GM12878 (cell line): ENCODE data around the gene PNMA6E. TPM values are rescaled to one million over a fixed set of nuclear protein-coding genes. Genes with fewer than 3 reads are reported as not detected.

Source experiments
- ATAC-seq: fragments of 200-7000 bp; cut with Tn5 transposase; 3 replicates; pipeline ENCODE4 v1.9.1; 2020; ENCODE audit warnings: mild to moderate bottlenecking, moderate library complexity
- BruUV-seq: library from RNA; stranded (reverse); fragments of 400-500 nt; replicated peaks from 2 replicates; lab custom pipeline; 2021; lab: Mats Ljungman, UMichigan
- CTCF ChIA-PET: fragments of 300-600 bp; sonication (Branson Sonifier 250); formaldehyde crosslinking; extraction: SDS; loops from one replicate; lab custom pipeline; 2021; ENCODE audit warnings: inconsistent platforms; lab: Yijun Ruan, JAX
- POLR2A ChIA-PET: fragments of 350-600 bp; formaldehyde crosslinking; extraction: SDS; loops from one replicate; lab custom pipeline; 2021; ENCODE audit warnings: inconsistent platforms; lab: Charles Lee
- RAD21 ChIA-PET: fragments of 300-600 bp; sonication (Branson Sonifier 250); formaldehyde crosslinking; loops from one replicate; lab custom pipeline; 2023; ENCODE audit warnings: antibody characterized with exemption; ENCODE audit not compliant: unreplicated experiment; lab: Charles Lee
- SMC1A ChIA-PET: fragments of 300-600 bp; sonication (Branson Sonifier 250); formaldehyde crosslinking; loops from one replicate; lab custom pipeline; 2023; ENCODE audit not compliant: unreplicated experiment, uncharacterized antibody; lab: Charles Lee
- DNase-seq: peaks from one replicate; pipeline ENCODE4 v3.0.0-alpha.2; 2011; ENCODE audit warnings: low read depth, low spot score
- FAIRE-seq: peaks from 3 replicates; lab custom pipeline; 2011; peaks lifted over from hg19 to GRCh38; lab: Jason Lieb, UNC
- H2AFZ ChIP-seq: 2 replicates; pipeline ENCODE4 v1.6.0; 2011; ENCODE audit warnings: low read depth, low read length, control low read depth; ENCODE audit not compliant: control insufficient read depth
- H3K27ac ChIP-seq: 2 replicates; pipeline ENCODE4 v1.5.1; 2011; ENCODE audit warnings: control low read depth; ENCODE audit not compliant: control insufficient read depth, insufficient read depth
- H3K27me3 ChIP-seq, 2 experiments: replicated peaks in 1 of 2; 2 replicates each; pipeline versions ENCODE4 v1.6.0 to v1.6.1; 2011; ENCODE audit warnings: low read length in 1 of 2; ENCODE audit not compliant: control insufficient read depth in 2 of 2, insufficient read depth in 2 of 2
- H3K36me3 ChIP-seq, 2 experiments: 2 replicates each; pipeline ENCODE4 v1.5.1; 2011; ENCODE audit warnings: low read length in 1 of 2; ENCODE audit not compliant: control insufficient read depth in 2 of 2, insufficient read depth in 2 of 2
- H3K4me1 ChIP-seq: 2 replicates; pipeline ENCODE4 v1.6.1; 2011; ENCODE audit warnings: mild to moderate bottlenecking, low read length, moderate library complexity, mixed read lengths; ENCODE audit not compliant: control insufficient read depth, insufficient read depth
- H3K4me2 ChIP-seq: 2 replicates; pipeline ENCODE4 v1.6.0; 2011; ENCODE audit warnings: control low read depth; ENCODE audit not compliant: control insufficient read depth, insufficient read depth
- H3K4me3 ChIP-seq: fragments of 200-600 bp; sonication (generic); 2 replicates; pipeline ENCODE4 v1.5.1; 2016
- H3K79me2 ChIP-seq: 2 replicates; pipeline ENCODE4 v1.6.0; 2011; ENCODE audit warnings: low read length; ENCODE audit not compliant: control insufficient read depth, insufficient read depth
- H3K9ac ChIP-seq: 2 replicates; pipeline ENCODE4 v1.8.0; 2011; ENCODE audit warnings: low read length, control low read depth, mixed read lengths; ENCODE audit not compliant: control insufficient read depth, insufficient read depth
- H3K9me3 ChIP-seq: replicated peaks from 3 replicates; pipeline ENCODE4 v1.5.1; 2011; ENCODE audit warnings: mild to moderate bottlenecking, low read length; ENCODE audit not compliant: control insufficient read depth, insufficient read depth
- H4K20me1 ChIP-seq: 2 replicates; pipeline ENCODE4 v1.6.0; 2011; ENCODE audit not compliant: control insufficient read depth, insufficient read depth
- EED ChIP-seq: sonication (generic); IDR thresholded peaks from 2 replicates; pipeline ENCODE4 v1.6.1; 2016; ENCODE audit warnings: antibody characterized with exemption, low read depth
- EP300 ChIP-seq, 2 experiments: fragments of 150-350 bp in 1 of 2; IDR thresholded peaks; 2 replicates each; pipeline ENCODE4 v1.6.1; 2011 to 2012; ENCODE audit warnings: low read depth in 2 of 2, low read length in 2 of 2, borderline replicate concordance in 1 of 2, improper control_type of control experiment in 1 of 2, inconsistent platforms in 1 of 2; ENCODE audit not compliant: control insufficient read depth in 1 of 2
- HSF1 ChIP-seq: fragments of 150-350 bp; IDR thresholded peaks from 2 replicates; pipeline ENCODE4 v1.6.1; 2014; ENCODE audit warnings: mild to moderate bottlenecking, low read depth, low read length
- JUNB ChIP-seq: IDR thresholded peaks from 2 replicates; pipeline ENCODE4 v1.6.1; 2016; ENCODE audit warnings: antibody characterized with exemption, mild to moderate bottlenecking
- LARP7 ChIP-seq: fragments of 450-650 bp; IDR thresholded peaks from 2 replicates; pipeline ENCODE4 v1.6.1; 2017; ENCODE audit warnings: mild to moderate bottlenecking
- MAX ChIP-seq: IDR thresholded peaks from 2 replicates; pipeline ENCODE4 v1.6.1; 2012; ENCODE audit warnings: low read depth, low read length, improper control_type of control experiment
- MXI1 ChIP-seq: fragments of 150-350 bp; IDR thresholded peaks from 2 replicates; pipeline ENCODE4 v1.6.1; 2011; ENCODE audit warnings: low read depth, mild to moderate bottlenecking, inconsistent platforms, low read length, improper control_type of control experiment
- NBN ChIP-seq: fragments of 450-650 bp; IDR thresholded peaks from 2 replicates; pipeline ENCODE4 v1.6.1; 2016
- NR2F1 ChIP-seq: fragments of 450-650 bp; conservative IDR thresholded peaks from 2 replicates; pipeline ENCODE4 v1.6.1; 2017; ENCODE audit warnings: mild to moderate bottlenecking
- PAX8 ChIP-seq: fragments of 450-650 bp; IDR thresholded peaks from 2 replicates; pipeline ENCODE4 v1.6.1; 2017; ENCODE audit warnings: mild to moderate bottlenecking, moderate library complexity
- POLR2A ChIP-seq: IDR thresholded peaks from 2 replicates; pipeline ENCODE4 v1.6.1; 2011; ENCODE audit warnings: low read depth, mild to moderate bottlenecking, low read length
- RAD21 ChIP-seq: IDR thresholded peaks from 2 replicates; pipeline ENCODE4 v1.6.1; 2011; ENCODE audit warnings: mild to moderate bottlenecking, low read depth, low read length, moderate library complexity; ENCODE audit not compliant: insufficient read depth
- RFX5 ChIP-seq: IDR thresholded peaks from 2 replicates; pipeline ENCODE4 v1.6.1; 2011; ENCODE audit warnings: low read depth, low read length, improper control_type of control experiment
- SPI1 ChIP-seq: IDR thresholded peaks from 2 replicates; pipeline ENCODE4 v1.6.1; 2011; ENCODE audit warnings: low read depth, mild to moderate bottlenecking, low read length, moderate library complexity, borderline replicate concordance; ENCODE audit not compliant: insufficient read depth
- TAF1 ChIP-seq: IDR thresholded peaks from 2 replicates; pipeline ENCODE4 v1.6.1; 2011; ENCODE audit warnings: mild to moderate bottlenecking, low read depth, low read length, borderline replicate concordance
- ZNF207 ChIP-seq: fragments of 450-650 bp; IDR thresholded peaks from 2 replicates; pipeline ENCODE4 v1.6.1; 2014; ENCODE audit warnings: antibody characterized with exemption, mild to moderate bottlenecking, borderline replicate concordance
- ZNF274 ChIP-seq: IDR thresholded peaks from one replicate; pipeline ENCODE4 v1.8.0; 2011; ENCODE audit not compliant: insufficient read length, insufficient read depth
- ZNF622 ChIP-seq: fragments of 450-650 bp; IDR thresholded peaks from 2 replicates; pipeline ENCODE4 v1.6.1; 2017; ENCODE audit warnings: mild to moderate bottlenecking, inconsistent platforms
- WGBS: methylation state at CpG from one replicate; pipeline ENCODE4 v1.1.6; 2016; ENCODE audit warnings: low lambda C conversion rate; ENCODE audit not compliant: insufficient replicate concordance, insufficient coverage; ENCODE audit errors: missing lambda C conversion rate; 5-methylcytosine and 5-hydroxymethylcytosine counted together
- in situ Hi-C: fragments of 300-500 bp; cut with MboI; formaldehyde crosslinking; loops from 9 replicates; pipeline ENCODE4 v1.14.3; 2018; ENCODE audit warnings: mixed read lengths
- intact Hi-C: fragments of 100-400 bp; cut with micrococcal nuclease; formaldehyde crosslinking; loops from one replicate; pipeline ENCODE4 v1.14.2; 2022; ENCODE audit not compliant: unreplicated experiment
- polyA plus RNA-seq, 11 experiments: library from polyadenylated mRNA; depleted of rRNA in 4 of 11; unstranded in 6 of 11; stranded (reverse) in 5 of 11; fragments of >200 nt; fragmentation: Nextera tagmentation in 4 of 11; fragmentation: Illumina TruSeq in 1 of 11; extraction: Ambion mirVana in 4 of 11; extraction: Trizol in 1 of 11; gene quantifications; 1 replicate in 1 of 11; 2 replicates in 10 of 11; pipeline versions ENCODE4 v1.2.1 to v1.2.3, GENCODE V29; 2011 to 2016; ENCODE audit warnings: inconsistent platforms in 2 of 11, missing spikeins in 2 of 11, low read depth in 1 of 11
- total RNA-seq, 4 experiments: library from RNA; depleted of rRNA in 3 of 4; stranded (reverse); fragments of >200 nt in 3 of 4; fragmentation: Illumina TruSeq in 1 of 4; extraction: Trizol in 1 of 4; gene quantifications; 2 replicates each; pipeline versions ENCODE4 v1.2.1 to v1.2.3, GENCODE V29; 2013 to 2021

Gene PNMA6E
- total and polyA plus RNA-seq, 10 of the 15 experiments (the other 5 are each of a cell fraction or from before 2014, with no cell fraction given), result not detected

- Histone ChIP-seq H3K4me2 (no peak overlapping the region), H3K4me3 (no peak overlapping the region), H4K20me1 (no peaks in the 10 kb centered on the region), H3K4me1 (no peaks in the 10 kb centered on the region), H3K36me3 (peaks cover 5% of the 10 kb centered on the region in 2 experiments; a peak in 3 of 4 replicates), H2AFZ (no peak overlapping the region), H3K27me3 (no peaks in the 10 kb centered on the region), H3K9me3 (peaks cover 1% of the 10 kb centered on the region; the same call in 1 of the 3 replicates), H3K27ac (no peak overlapping the region), H3K9ac (no peak overlapping the region), H3K79me2 (no peaks in the 10 kb centered on the region)
- ChIA-PET SMC1A (no interaction called here), POLR2A (no interaction called here), RAD21 (no interaction called here), CTCF (no interaction called here)
- FAIRE-seq (no peak), DNase-seq (no peak), ATAC-seq (no peak)
- TF ChIP-seq ZNF207 (no peak), NBN (no peak), NR2F1 (no peak), JUNB (no peak), POLR2A (no peak), MAX (no peak), RAD21 (no peak)
- WGBS, result 58% methylated on average over 8 of the region's 8 CpGs
- in situ Hi-C loops (no loop called here), intact Hi-C loops (no loop called here)
- no TSS peak for BruUV-seq
These were observed 49.2 kb downstream of the PNMA6E start for GRCh38 chrX:153351981-153352380.

GRCh38 chrX:153349952-153350351, 51.2 kb downstream of the PNMA6E start:
- ChIA-PET SMC1A (no interaction called here), RAD21 (no interaction called here), POLR2A (no interaction called here), CTCF (interaction anchor here (0.7 kb wide), 1 partner anchor 15 kb away, joined by 3 read pairs; no protein-coding TSS in a partner anchor)
- in situ Hi-C loops, result no loop called here
- H4K20me1 ChIP-seq, result no peaks in the 10 kb centered on the region
- intact Hi-C loops, result no loop called here
- no peaks in the 10 kb centered on the region for H3K27me3 ChIP-seq
- no peak overlapping the region for H3K4me3 ChIP-seq
- TF ChIP-seq ZNF622 (no peak), RFX5 (no peak), HSF1 (no peak), JUNB (no peak), ZNF274 (no peak), PAX8 (no peak), EED (no peak), EP300 (IDR thresholded peaks at IDR 0.05; ENCODE audit: borderline replicate concordance in 1 of 2, control insufficient read depth in 1 of 2, low read depth in 2 of 2, low read length in 2 of 2) (no peak), SPI1 (no peak), TAF1 (no peak), LARP7 (no peak), MAX (no peak), MXI1 (no peak), ZNF207 (no peak)
- no peak for ATAC-seq
- no peaks in the 10 kb centered on the region for H3K4me1 ChIP-seq
- H3K9ac ChIP-seq, result no peak overlapping the region
- H2AFZ ChIP-seq, result no peak overlapping the region
- H3K36me3 ChIP-seq, result peaks cover 5% of the 10 kb centered on the region in 2 experiments; a peak in 3 of 4 replicates
- no peak overlapping the region for H3K27ac ChIP-seq
- 77% methylated on average over 5 of the region's 5 CpGs for WGBS
- H3K4me2 ChIP-seq, result no peak overlapping the region
- FAIRE-seq, result no peak
- no peaks in the 10 kb centered on the region for H3K79me2 ChIP-seq
- H3K9me3 ChIP-seq, result no peaks in the 10 kb centered on the region; the same call in 2 of the 3 replicates
- DNase-seq, result no peak
- no TSS peak for BruUV-seq
